Naive thymus-derived CD4-positive, alpha-beta T cell (primary cell): Measurements from ENCODE around the gene ANKRD17. TPM values are rescaled to one million over a fixed set of nuclear protein-coding genes. Genes with fewer than 3 reads are reported as not detected.

Source experiments
- ATAC-seq: fragments of 150-1000 bp; cut with Tn5 transposase; 2 replicates; pipeline ENCODE4 v1.10.0; 2021; ENCODE audit warnings: mild to moderate bottlenecking, moderate library complexity
- CTCF ChIA-PET: fragments of 350-600 bp; sonication (Branson Sonifier 250); formaldehyde crosslinking; loops from one replicate; lab custom pipeline; 2021; ENCODE audit warnings: antibody characterized with exemption; lab: Charles Lee
- POLR2A ChIA-PET: fragments of 350-600 bp; sonication (Branson Sonifier 250); formaldehyde crosslinking; loops from one replicate; lab custom pipeline; 2021; ENCODE audit warnings: antibody characterized with exemption, inconsistent platforms; lab: Charles Lee
- DNase-seq, 9 donors: peaks; one replicate each; pipeline versions ENCODE4 v3.0.0 to v3.0.0-alpha.2; 2020 to 2022; ENCODE audit warnings: mixed read lengths in 1 of 9
- H3K27ac ChIP-seq: one replicate; pipeline ENCODE4 v1.7.0; 2013; ENCODE audit warnings: mild to moderate bottlenecking, low read depth, low read length, moderate library complexity
- H3K27me3 ChIP-seq, 2 donors: one replicate each; pipeline ENCODE4 v1.7.0; 2013; ENCODE audit warnings: low read length in 2 of 2, mild to moderate bottlenecking in 2 of 2, moderate library complexity in 2 of 2; ENCODE audit not compliant: control insufficient read depth in 2 of 2, insufficient read depth in 2 of 2
- H3K36me3 ChIP-seq, 3 experiments: 1 replicate in 2 of 3; 2 replicates in 1 of 3; pipeline ENCODE4 v1.7.0; 2013; ENCODE audit warnings: low read length in 3 of 3, mild to moderate bottlenecking in 3 of 3, moderate library complexity in 1 of 3; ENCODE audit not compliant: insufficient read depth in 3 of 3, control insufficient read depth in 2 of 3
- H3K4me1 ChIP-seq, 2 donors: one replicate each; pipeline ENCODE4 v1.7.0; 2013; ENCODE audit warnings: low read length in 2 of 2, mild to moderate bottlenecking in 2 of 2, moderate library complexity in 1 of 2; ENCODE audit not compliant: control insufficient read depth in 2 of 2, insufficient read depth in 2 of 2
- H3K4me3 ChIP-seq: 2 replicates; pipeline ENCODE4 v1.7.0; 2013; ENCODE audit warnings: mild to moderate bottlenecking, low read length
- H3K9me3 ChIP-seq, 3 experiments: 1 replicate in 2 of 3; 2 replicates in 1 of 3; pipeline ENCODE4 v1.7.0; 2013; ENCODE audit warnings: low read length in 3 of 3; ENCODE audit not compliant: control insufficient read depth in 2 of 3
- H3K27ac Mint-ChIP-seq, 9 donors: one replicate each; pipeline ENCODE4 v1.8.0; 2020 to 2022; ENCODE audit warnings: mixed read lengths in 9 of 9, mild to moderate bottlenecking in 8 of 9, moderate library complexity in 5 of 9, inconsistent platforms in 2 of 9
- H3K27me3 Mint-ChIP-seq, 5 donors: one replicate each; pipeline ENCODE4 v1.8.0; 2021 to 2022; ENCODE audit warnings: mixed read lengths in 5 of 5, mild to moderate bottlenecking in 1 of 5
- H3K36me3 Mint-ChIP-seq, 5 donors: one replicate each; pipeline ENCODE4 v1.8.0; 2020 to 2022; ENCODE audit warnings: mixed read lengths in 5 of 5, mild to moderate bottlenecking in 3 of 5, inconsistent platforms in 1 of 5
- H3K4me1 Mint-ChIP-seq, 7 donors: one replicate each; pipeline ENCODE4 v1.8.0; 2020 to 2022; ENCODE audit warnings: mixed read lengths in 7 of 7, mild to moderate bottlenecking in 3 of 7, inconsistent platforms in 1 of 7
- H3K4me3 Mint-ChIP-seq, 10 donors: one replicate each; pipeline ENCODE4 v1.8.0; 2020 to 2022; ENCODE audit warnings: mild to moderate bottlenecking in 10 of 10, mixed read lengths in 10 of 10, moderate library complexity in 6 of 10, inconsistent platforms in 2 of 10
- H3K9me3 Mint-ChIP-seq, 11 donors: one replicate each; pipeline ENCODE4 v1.8.0; 2020 to 2022; ENCODE audit warnings: mixed read lengths in 11 of 11, mild to moderate bottlenecking in 4 of 11, inconsistent platforms in 1 of 11, moderate library complexity in 1 of 11
- intact Hi-C, 2 donors: fragments of 100-400 bp; cut with micrococcal nuclease; formaldehyde crosslinking; loops; one replicate each; pipeline ENCODE4 v1.15.1; 2023
- polyA plus RNA-seq, 2 donors: library from polyadenylated mRNA; unstranded; fragments of 300-500 nt; fragmentation: Illumina TruSeq; gene quantifications; one replicate each; pipeline ENCODE4 v1.2.3, GENCODE V29; 2021
- total RNA-seq, 6 experiments: library from RNA in 5 of 6; stranded (reverse) in 5 of 6; gene quantifications; 1 replicate in 5 of 6; 2 replicates in 1 of 6; pipeline ENCODE4 v1.2.3 and lab custom pipeline; 2021 to 2026

The ANKRD17 gene
- total and polyA plus RNA-seq, 7 experiments from 2014 or later: 13.1 to 67.5 (median 54.8) TPM

DNA sequence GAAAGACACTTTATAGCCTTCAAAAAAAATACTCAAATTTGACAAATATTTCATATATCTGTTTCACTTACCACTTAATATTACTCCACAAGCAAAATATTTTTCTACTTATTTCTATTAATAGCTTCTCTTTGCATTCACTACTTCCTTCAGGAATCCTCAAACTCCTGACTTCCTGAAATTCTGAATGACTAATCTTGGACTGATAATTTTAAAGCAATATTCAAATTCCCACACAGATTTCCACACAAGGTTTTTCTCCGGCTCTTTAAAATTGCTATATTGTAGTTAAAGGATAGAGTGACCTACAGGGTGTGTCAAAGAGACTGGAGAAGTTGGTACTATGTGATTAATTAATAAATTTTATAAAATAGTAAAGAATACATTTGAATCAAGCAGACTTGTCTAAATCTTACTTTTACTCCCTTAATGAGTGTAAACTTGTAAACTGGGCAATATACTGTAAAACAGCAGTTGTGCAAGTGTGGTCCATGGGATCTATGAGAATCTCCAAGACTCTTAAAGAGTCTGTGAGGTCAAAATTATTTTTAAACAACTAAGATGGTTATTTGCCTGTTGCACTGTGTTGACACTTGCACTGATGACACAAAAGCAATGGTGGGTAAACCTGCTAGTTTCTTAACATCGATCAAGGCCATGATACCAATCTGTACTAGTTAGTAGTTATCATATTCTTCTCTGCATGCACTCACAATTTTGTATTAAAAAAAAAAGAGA is 44.5 kb downstream of the ANKRD17 start:
- no peaks in the 10 kb centered on the region for H3K9me3 ChIP-seq
- DNase-seq: no peak
- H3K4me3 ChIP-seq: no peak overlapping the region
- intact Hi-C loops: no loop called here
- H3K4me1 ChIP-seq: peaks cover 0 to 5% of the 10 kb centered on the region in 2 donors
- ChIA-PET CTCF (no interaction called here), POLR2A (no interaction called here)
- H3K27ac Mint-ChIP-seq: no peak overlapping the region
- H3K4me3 Mint-ChIP-seq: no peak overlapping the region
- H3K9me3 Mint-ChIP-seq: no peaks in the 10 kb centered on the region
- peaks cover 15 to 72% (median 62%) of the 10 kb centered on the region in 7 donors for H3K4me1 Mint-ChIP-seq
- H3K27me3 ChIP-seq: no peaks in the 10 kb centered on the region
- H3K27ac ChIP-seq: no peak overlapping the region
- ATAC-seq: no peak
- peaks cover 0 to 25% (median 17%) of the 10 kb centered on the region in 5 donors for H3K36me3 Mint-ChIP-seq
- H3K36me3 ChIP-seq: no peaks in the 10 kb centered on the region
- H3K27me3 Mint-ChIP-seq: no peaks in the 10 kb centered on the region

DNA sequence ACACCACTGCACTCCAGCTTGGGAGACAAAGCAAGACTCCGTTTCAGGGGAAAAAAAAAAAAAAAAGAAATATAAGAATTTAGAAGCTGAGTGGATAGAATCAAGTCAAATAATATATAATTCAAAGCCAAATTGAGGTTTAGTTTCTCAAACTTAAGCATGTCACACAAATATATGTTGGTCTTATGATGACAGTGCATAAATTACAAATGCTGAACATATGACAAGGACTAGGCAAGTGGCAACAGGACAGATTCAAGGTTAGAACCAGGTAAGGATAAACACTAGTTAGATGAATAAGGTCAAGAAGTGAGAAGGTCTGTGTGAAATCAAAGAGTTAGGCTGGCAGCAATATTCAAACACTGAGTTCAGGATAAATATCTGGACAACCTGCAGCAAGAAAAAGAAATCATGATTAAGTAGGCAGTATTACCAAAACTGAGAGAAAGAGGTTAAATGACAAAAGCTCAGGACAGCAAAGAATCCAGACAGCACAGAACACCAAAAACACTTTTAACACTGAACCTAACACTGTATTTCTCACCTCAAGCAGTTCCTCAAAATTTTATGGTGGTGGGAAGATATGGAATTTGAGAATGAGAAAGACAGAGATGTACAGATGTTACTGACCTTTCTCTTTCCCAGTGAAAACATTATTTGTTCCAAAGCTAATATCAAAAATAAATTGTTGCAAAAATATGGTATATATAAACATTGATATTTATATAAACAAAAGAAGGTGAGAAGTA is 45.4 kb downstream of the ANKRD17 start:
- H3K4me3 Mint-ChIP-seq: peak overlapping the region in 1 of 10 donors; percentile 2
- POLR2A ChIA-PET: no interaction called here
- ATAC-seq: no peak
- H3K27me3 Mint-ChIP-seq: no peaks in the 10 kb centered on the region
- Histone ChIP-seq H3K27me3 (no peaks in the 10 kb centered on the region), H3K4me1 (peaks cover 0 to 5% of the 10 kb centered on the region in 2 donors), H3K4me3 (no peak overlapping the region), H3K9me3 (no peaks in the 10 kb centered on the region), H3K36me3 (no peaks in the 10 kb centered on the region), H3K27ac (no peak overlapping the region)
- H3K27ac Mint-ChIP-seq: peak overlapping the region in 1 of 9 donors; percentile 0
- H3K36me3 Mint-ChIP-seq: peaks cover 0 to 31% (median 21%) of the 10 kb centered on the region in 5 donors
- intact Hi-C loops: no loop called here
- CTCF ChIA-PET: no interaction called here
- no peak for DNase-seq
- H3K9me3 Mint-ChIP-seq: no peaks in the 10 kb centered on the region
- peaks cover 12 to 74% (median 59%) of the 10 kb centered on the region in 7 donors for H3K4me1 Mint-ChIP-seq

DNA sequence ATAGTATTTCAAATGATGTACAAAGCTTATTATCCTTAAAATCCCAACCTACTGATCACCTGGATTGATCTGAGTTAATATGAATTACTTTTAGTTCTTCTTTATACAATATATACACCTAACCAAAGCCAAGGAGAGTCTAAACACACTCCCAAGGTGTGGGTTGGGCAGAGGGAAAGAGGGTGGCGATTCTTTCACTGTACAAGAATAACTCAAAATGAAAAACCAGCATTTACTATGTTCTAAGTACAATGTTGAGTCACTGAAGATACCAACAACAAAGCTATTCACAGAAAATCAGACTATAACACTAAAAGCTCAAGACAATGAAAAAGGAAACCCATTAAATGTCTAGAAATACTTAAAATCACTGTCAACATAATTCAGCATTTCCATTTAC is 46.6 kb downstream of the ANKRD17 start:
- Mint-ChIP-seq H3K4me3 (no peak overlapping the region), H3K27ac (no peak overlapping the region), H3K27me3 (no peaks in the 10 kb centered on the region), H3K9me3 (peaks cover 0 to 6% (median 3%) of the 10 kb centered on the region in 11 donors), H3K4me1 (peaks cover 10 to 68% (median 54%) of the 10 kb centered on the region in 7 donors), H3K36me3 (peaks cover 0 to 33% (median 25%) of the 10 kb centered on the region in 5 donors)
- intact Hi-C loops: no loop called here
- Histone ChIP-seq H3K27me3 (no peaks in the 10 kb centered on the region), H3K4me1 (peaks cover 0 to 5% of the 10 kb centered on the region in 2 donors), H3K9me3 (no peaks in the 10 kb centered on the region), H3K36me3 (no peaks in the 10 kb centered on the region), H3K4me3 (no peak overlapping the region), H3K27ac (no peak overlapping the region)
- DNase-seq (no peak), ATAC-seq (no peak)
- ChIA-PET POLR2A (interaction anchor here (0.6 kb wide), 1 partner anchor 126 kb away, joined by 6 read pairs; no protein-coding TSS in a partner anchor), CTCF (no interaction called here)

DNA sequence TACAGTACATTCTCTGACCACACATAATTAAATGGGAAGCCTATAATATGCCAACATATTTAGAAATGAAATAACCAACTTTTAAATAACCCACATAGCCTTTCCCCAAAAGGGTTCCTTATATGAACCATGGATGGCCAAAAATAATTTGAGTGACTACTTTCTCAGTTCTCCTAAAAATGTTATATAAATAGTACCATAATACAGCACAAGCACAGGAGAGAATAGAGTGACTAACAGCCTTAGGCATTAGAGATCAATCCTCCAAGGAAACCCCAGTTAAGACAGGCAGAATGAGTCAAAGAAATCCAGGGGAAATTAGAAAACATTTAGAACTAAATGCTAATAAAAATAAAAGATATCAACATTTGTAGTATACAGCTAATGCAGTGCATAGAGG is 50.2 kb downstream of the ANKRD17 start:
- H3K9me3 Mint-ChIP-seq: peaks cover 0 to 32% (median 12%) of the 10 kb centered on the region in 11 donors
- H3K36me3 Mint-ChIP-seq: peaks cover 14 to 52% (median 38%) of the 10 kb centered on the region in 5 donors
- Histone ChIP-seq H3K36me3 (no peaks in the 10 kb centered on the region), H3K9me3 (no peaks in the 10 kb centered on the region), H3K27me3 (no peaks in the 10 kb centered on the region), H3K4me1 (no peaks in the 10 kb centered on the region), H3K4me3 (no peak overlapping the region), H3K27ac (no peak overlapping the region)
- CTCF ChIA-PET: no interaction called here
- no peaks in the 10 kb centered on the region for H3K27me3 Mint-ChIP-seq
- POLR2A ChIA-PET: no interaction called here
- peak overlapping the region in 1 of 10 donors; percentile 24 for H3K4me3 Mint-ChIP-seq
- no peak for DNase-seq
- peak overlapping the region in 3 of 9 donors; percentile 14 to 50 (median 35) for H3K27ac Mint-ChIP-seq
- intact Hi-C loops: no loop called here
- no peak for ATAC-seq
- peaks cover 12 to 65% (median 53%) of the 10 kb centered on the region in 7 donors for H3K4me1 Mint-ChIP-seq

DNA sequence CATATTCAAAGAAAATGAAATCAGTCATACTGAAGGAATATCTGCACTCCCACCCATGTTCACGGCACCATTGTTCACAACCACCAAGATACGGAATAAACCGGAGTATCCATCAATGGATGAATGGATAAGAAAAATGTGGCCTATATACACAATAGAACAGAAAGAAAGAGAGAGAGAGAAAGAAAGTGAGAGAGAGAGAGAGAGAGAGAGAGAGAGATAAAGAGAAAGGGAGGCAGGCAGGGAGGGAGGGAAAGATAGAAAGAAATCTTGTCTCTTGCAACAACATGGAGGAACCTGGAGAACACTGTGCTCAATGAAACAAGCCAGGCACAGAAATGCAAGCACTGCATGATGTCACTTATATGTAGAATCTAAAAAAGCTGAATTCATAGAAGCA is 52.4 kb downstream of the ANKRD17 start:
- Histone ChIP-seq H3K27ac (no peak overlapping the region), H3K9me3 (no peaks in the 10 kb centered on the region), H3K4me3 (no peak overlapping the region), H3K36me3 (no peaks in the 10 kb centered on the region), H3K4me1 (peaks cover 0 to 7% of the 10 kb centered on the region in 2 donors), H3K27me3 (no peaks in the 10 kb centered on the region)
- DNase-seq (no peak), ATAC-seq (no peak)
- H3K27me3 Mint-ChIP-seq: no peaks in the 10 kb centered on the region
- peaks cover 17 to 69% (median 53%) of the 10 kb centered on the region in 7 donors for H3K4me1 Mint-ChIP-seq
- POLR2A ChIA-PET: no interaction called here
- peaks cover 8 to 50% (median 20%) of the 10 kb centered on the region in 11 donors for H3K9me3 Mint-ChIP-seq
- H3K4me3 Mint-ChIP-seq: peak overlapping the region in 5 of 10 donors; percentile 14 to 41 (median 30)
- intact Hi-C loops: no loop called here
- peaks cover 24 to 64% (median 51%) of the 10 kb centered on the region in 5 donors for H3K36me3 Mint-ChIP-seq
- CTCF ChIA-PET: no interaction called here
- H3K27ac Mint-ChIP-seq: peak overlapping the region in 3 of 9 donors; percentile 7 to 53 (median 39)

DNA sequence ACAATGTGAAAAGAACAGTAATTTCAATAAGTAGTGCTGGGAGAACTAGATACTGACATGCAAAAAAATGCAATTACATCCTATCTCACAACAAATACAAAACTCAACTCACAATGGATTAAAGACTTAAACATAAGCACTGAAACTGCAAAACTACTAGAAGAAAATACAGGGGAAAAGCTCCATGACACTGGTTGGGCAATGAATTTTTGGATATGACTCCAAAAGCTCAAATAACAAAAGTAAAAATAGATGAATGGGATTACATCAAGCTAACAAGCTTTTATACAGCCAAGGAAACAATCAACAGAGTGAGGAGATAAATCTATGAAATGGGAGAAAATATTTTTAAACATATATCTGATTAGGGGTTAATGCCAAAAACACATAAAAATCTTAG is 53.1 kb downstream of the ANKRD17 start:
- Mint-ChIP-seq H3K27ac (peak overlapping the region in 3 of 9 donors; percentile 6 to 29 (median 15)), H3K4me3 (peak overlapping the region in 3 of 10 donors; percentile 5 to 21 (median 14)), H3K27me3 (no peaks in the 10 kb centered on the region), H3K36me3 (peaks cover 24 to 64% (median 51%) of the 10 kb centered on the region in 5 donors), H3K9me3 (peaks cover 8 to 50% (median 20%) of the 10 kb centered on the region in 11 donors), H3K4me1 (peaks cover 20 to 67% (median 50%) of the 10 kb centered on the region in 7 donors)
- Histone ChIP-seq H3K4me3 (no peak overlapping the region), H3K4me1 (peaks cover 0 to 7% of the 10 kb centered on the region in 2 donors), H3K27me3 (no peaks in the 10 kb centered on the region), H3K36me3 (no peaks in the 10 kb centered on the region), H3K9me3 (no peaks in the 10 kb centered on the region), H3K27ac (no peak overlapping the region)
- ATAC-seq: no peak
- no peak for DNase-seq
- intact Hi-C loops: no loop called here
- POLR2A ChIA-PET: no interaction called here
- CTCF ChIA-PET: no interaction called here
